SK-N-MC (cell line): Measurements from ENCODE around the gene RAD51D.

Experiments
- EZH2 ChIP-seq: fragments of 200-600 bp; sonication (generic); IDR thresholded peaks from one replicate; pipeline ENCODE4 v1.6.1; 2017; ENCODE audit warnings: antibody characterized with exemption
- FOXP2 ChIP-seq: optimal IDR thresholded peaks from 2 replicates; pipeline ENCODE3; 2011; ENCODE audit warnings: mild to moderate bottlenecking, moderate library complexity; ENCODE audit not compliant: insufficient read depth; ENCODE audit errors: extremely low read length, control extremely low read depth
- POLR2AphosphoS5 ChIP-seq: IDR thresholded peaks from 2 replicates; pipeline ENCODE4 v1.6.1; 2012; ENCODE audit warnings: mild to moderate bottlenecking, low read depth, low read length, borderline replicate concordance

DNA sequence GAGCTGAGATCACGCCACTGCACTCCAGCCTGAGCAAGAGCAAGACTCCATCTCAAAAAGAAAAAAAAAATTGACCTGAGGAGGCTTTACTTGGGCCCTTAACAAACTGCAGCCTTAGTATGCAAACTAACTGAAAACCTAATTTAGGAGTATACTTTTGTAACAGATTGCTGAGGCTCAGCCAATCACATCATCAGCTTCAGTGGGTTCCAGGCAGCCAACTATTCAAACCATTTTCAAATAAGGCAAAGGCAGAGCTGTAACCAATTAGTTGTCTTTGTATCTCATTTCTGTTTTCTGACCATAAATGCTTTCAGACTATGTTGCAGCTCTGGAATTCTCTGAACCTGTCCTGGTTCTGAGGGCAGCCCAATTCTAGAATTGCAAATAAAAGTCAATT, 23.9 kb downstream of the RAD51D start:
- no peak for TF ChIP-seq EZH2
- TF ChIP-seq POLR2AphosphoS5: no peak
- TF ChIP-seq FOXP2: no peak
